ENCODE data around the gene SAMD13. TPM values are rescaled to one million over a fixed set of nuclear protein-coding genes. Genes with fewer than 3 reads are reported as not detected.

Gene SAMD13
- polyA plus RNA-seq, 1 donor from 2014 or later = 20.0 TPM

DNA sequence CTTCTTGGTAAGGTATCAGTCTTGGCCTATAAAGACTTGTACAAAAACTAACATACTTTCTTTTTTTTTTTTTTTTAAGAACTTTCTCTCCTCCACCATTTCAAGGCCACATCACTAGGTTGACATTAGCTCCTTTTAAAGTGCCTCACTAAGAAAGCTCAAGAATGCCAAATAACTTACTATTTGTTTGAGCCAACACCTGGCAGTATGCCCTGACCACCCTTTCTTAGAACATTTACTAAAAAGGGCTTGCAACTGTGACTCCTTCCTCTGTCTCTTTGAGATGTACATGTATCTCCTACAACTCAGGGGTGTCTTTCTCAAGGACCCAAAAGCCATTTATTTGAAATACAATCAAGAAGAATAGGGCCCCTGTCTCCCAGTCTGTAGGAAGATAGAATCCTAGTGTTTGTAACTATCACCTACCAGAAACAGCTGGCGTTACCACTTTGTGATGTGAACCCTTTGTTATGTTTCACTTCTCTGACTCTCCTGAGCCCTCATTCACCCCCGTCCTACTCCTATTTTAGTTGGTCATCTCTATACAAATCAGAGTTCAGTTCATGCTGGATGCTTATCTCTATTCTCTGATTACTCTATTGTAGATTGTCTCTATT is 12.2 kb upstream of the SAMD13 start:
- Histone ChIP-seq H4K20me1 (ENCODE audit: insufficient read depth) (no peaks in the 10 kb centered on the region), H3K9me3 (ENCODE audit: low read length) (no peaks in the 10 kb centered on the region), H3K79me2 (replicated peaks; ENCODE audit: insufficient read depth, low read length) (no peaks in the 10 kb centered on the region), H3K4me3 (ENCODE audit: low read length) (no peak overlapping the region), H3K27me3 (ENCODE audit: insufficient read depth, low read depth, low read length) (no peaks in the 10 kb centered on the region), H3K27ac (ENCODE audit: low read length) (no peak overlapping the region), H3K36me3 (ENCODE audit: insufficient read depth, low read length) (no peaks in the 10 kb centered on the region), H3K9me2 (ENCODE audit: insufficient read depth, low read length) (no peaks in the 10 kb centered on the region), H3F3A (ENCODE audit: insufficient read depth, low read length, poor library complexity, severe bottlenecking) (no peaks in the 10 kb centered on the region), H3K4me2 (ENCODE audit: low read length) (no peak overlapping the region), H2AFZ (ENCODE audit: low read depth, low read length) (no peak overlapping the region), H3K9ac (ENCODE audit: low read length) (no peak overlapping the region)
- no peak for TF ChIP-seq SMC3 (conservative IDR thresholded peaks at IDR 0.05; ENCODE audit: poor library complexity)
- no peak for TF ChIP-seq CTCF (IDR thresholded peaks at IDR 0.05; ENCODE audit: poor library complexity, severe bottlenecking)

DNA sequence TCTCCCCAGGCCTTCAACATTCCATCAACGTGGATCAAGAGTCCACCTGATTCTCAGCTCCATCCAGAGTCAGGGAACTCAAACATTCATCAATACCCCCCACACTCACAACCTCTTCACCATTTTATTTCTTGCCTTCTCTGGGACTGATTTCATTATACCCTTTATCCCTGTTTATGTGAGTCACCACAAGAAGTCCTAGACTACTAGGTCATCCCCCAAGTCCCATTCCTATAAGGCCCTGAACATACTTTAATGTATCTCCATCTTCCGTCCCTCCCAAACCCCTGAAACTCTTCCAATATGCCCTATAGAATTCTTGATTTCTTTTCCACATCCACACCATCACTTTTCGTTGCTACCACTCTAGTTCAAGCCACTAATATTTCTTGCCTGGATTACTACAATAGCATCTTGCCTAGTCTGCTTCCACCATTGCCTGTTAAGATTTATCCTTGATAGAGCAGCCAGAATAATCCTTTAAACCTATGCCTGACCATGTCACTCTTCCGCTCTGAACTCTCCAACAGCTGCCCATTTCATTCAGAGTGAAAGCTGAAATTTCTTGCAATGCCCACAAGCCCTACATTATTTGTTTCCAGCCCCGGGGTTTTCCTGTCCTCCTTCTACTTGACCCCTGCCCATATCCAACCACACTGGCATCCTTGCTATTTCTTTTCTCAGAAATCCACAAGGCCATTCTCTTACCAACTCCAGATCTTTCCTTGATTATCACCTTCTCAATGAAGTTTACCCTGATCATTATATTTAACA is 9.4 kb upstream of the SAMD13 start:
- no peaks in the 10 kb centered on the region for H3K36me3 ChIP-seq (ENCODE audit: insufficient read depth, low read length)
- H3K27ac ChIP-seq (ENCODE audit: low read length) = no peak overlapping the region
- TF ChIP-seq TAF1 (IDR thresholded peaks at IDR 0.05; ENCODE audit: low read depth) = no peak
- TF ChIP-seq EZH2 (IDR thresholded peaks at IDR 0.05; ENCODE audit: borderline replicate concordance, insufficient read depth, low read length, poor library complexity, severe bottlenecking) = no peak
- H3K79me2 ChIP-seq (replicated peaks; ENCODE audit: insufficient read depth, low read length) = no peaks in the 10 kb centered on the region
- no peaks in the 10 kb centered on the region for H3K9me2 ChIP-seq (ENCODE audit: insufficient read depth, low read length)
- H3K9me3 ChIP-seq (ENCODE audit: low read length) = no peaks in the 10 kb centered on the region
- H3K27me3 ChIP-seq (ENCODE audit: insufficient read depth, low read depth, low read length) = no peaks in the 10 kb centered on the region
- no peak overlapping the region for H3K4me2 ChIP-seq (ENCODE audit: low read length)
- no peaks in the 10 kb centered on the region for H4K20me1 ChIP-seq (ENCODE audit: insufficient read depth)
- no peak overlapping the region for H2AFZ ChIP-seq (ENCODE audit: low read depth, low read length)
- H3F3A ChIP-seq (ENCODE audit: insufficient read depth, low read length, poor library complexity, severe bottlenecking) = no peaks in the 10 kb centered on the region
- no peak overlapping the region for H3K4me3 ChIP-seq (ENCODE audit: low read length)
- no peak overlapping the region for H3K9ac ChIP-seq (ENCODE audit: low read length)

DNA sequence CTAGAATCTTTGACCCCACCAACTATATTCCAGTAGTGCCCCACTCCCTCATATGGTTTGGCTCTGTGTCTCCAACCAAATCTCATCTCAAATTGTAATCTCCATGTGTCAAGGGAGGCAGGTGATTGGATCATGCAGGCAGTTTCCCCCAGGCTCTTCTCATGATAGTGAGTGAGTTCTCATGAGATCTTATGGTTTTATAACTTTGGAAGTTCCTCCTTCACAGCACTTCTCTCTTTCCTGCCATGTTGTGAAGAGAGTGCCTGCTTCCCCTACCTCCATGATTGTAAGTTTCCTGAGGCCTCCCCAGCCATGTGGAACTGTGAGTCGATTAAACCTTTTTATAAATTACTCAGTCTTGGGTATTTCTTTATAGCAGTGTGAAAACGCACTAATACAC is 7.7 kb upstream of the SAMD13 start:
- Histone ChIP-seq H3K27ac (ENCODE audit: low read length) (no peak overlapping the region), H3K9ac (ENCODE audit: low read length) (no peak overlapping the region)
- TF ChIP-seq CTCF (IDR thresholded peaks at IDR 0.05; ENCODE audit: poor library complexity, severe bottlenecking) (no peak), EZH2 (IDR thresholded peaks at IDR 0.05; ENCODE audit: borderline replicate concordance, insufficient read depth, low read length, poor library complexity, severe bottlenecking) (no peak), REST (IDR thresholded peaks at IDR 0.05; ENCODE audit: borderline replicate concordance) (no peak), TAF1 (IDR thresholded peaks at IDR 0.05; ENCODE audit: low read depth) (no peak), RAD21 (conservative IDR thresholded peaks at IDR 0.05) (no peak), EP300 (conservative IDR thresholded peaks at IDR 0.05; ENCODE audit: poor library complexity, severe bottlenecking) (no peak), POLR2AphosphoS5 (IDR thresholded peaks at IDR 0.05) (no peak)

More for the DNA sequence above, 7.7 kb upstream of the SAMD13 start:
- Histone ChIP-seq H3K4me2 (ENCODE audit: low read length) (no peak overlapping the region), H3K4me3 (ENCODE audit: low read length) (no peak overlapping the region), H4K20me1 (ENCODE audit: insufficient read depth) (no peaks in the 10 kb centered on the region), H3K9me3 (ENCODE audit: low read length) (no peaks in the 10 kb centered on the region), H3K36me3 (ENCODE audit: insufficient read depth, low read length) (no peaks in the 10 kb centered on the region), H3K9me2 (ENCODE audit: insufficient read depth, low read length) (no peaks in the 10 kb centered on the region), H2AFZ (ENCODE audit: low read depth, low read length) (no peak overlapping the region), H3F3A (ENCODE audit: insufficient read depth, low read length, poor library complexity, severe bottlenecking) (no peaks in the 10 kb centered on the region), H3K27me3 (ENCODE audit: insufficient read depth, low read depth, low read length) (no peaks in the 10 kb centered on the region), H3K79me2 (replicated peaks; ENCODE audit: insufficient read depth, low read length) (no peaks in the 10 kb centered on the region)
